GM18511 (cell line): ENCODE data around the gene NARS2.

Experiments used
- ATAC-seq: cut with Tn5 transposase; IDR thresholded peaks from one replicate; pipeline ENCODE4 v1.9.1; 2021; ENCODE audit warnings: mild to moderate bottlenecking, moderate library complexity; ENCODE audit not compliant: unreplicated experiment

Gene NARS2

DNA sequence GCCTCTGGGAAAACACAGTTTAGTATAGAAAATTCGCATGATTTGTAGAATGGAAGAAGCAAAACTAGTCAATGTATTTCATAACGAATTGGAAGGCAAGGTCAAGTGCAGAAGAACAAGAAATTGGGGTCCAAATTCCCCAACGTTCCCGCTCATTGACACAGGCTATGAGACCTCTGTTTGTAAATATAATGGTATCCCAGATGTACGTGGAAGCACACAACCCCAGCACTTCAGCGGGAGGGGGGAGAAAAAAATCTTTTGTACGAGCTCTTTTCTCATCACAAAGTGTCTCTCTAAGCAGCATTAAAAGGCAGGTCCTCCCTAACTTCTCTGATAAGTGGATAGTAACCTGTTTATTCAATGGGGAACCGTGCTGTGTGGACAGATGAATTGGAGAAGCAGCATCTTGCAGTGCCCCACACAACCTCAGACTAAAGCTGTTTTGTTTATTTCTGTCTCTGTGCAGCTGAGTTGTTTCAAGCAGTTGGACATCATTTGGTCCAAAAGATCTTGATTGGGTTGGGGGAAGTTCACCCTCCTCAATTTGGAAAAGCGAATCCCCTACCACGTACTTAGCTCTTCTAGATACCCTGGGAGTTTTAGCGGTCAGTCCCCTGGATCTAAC, 156.0 kb downstream of the NARS2 start:
- ATAC-seq: no peak

DNA sequence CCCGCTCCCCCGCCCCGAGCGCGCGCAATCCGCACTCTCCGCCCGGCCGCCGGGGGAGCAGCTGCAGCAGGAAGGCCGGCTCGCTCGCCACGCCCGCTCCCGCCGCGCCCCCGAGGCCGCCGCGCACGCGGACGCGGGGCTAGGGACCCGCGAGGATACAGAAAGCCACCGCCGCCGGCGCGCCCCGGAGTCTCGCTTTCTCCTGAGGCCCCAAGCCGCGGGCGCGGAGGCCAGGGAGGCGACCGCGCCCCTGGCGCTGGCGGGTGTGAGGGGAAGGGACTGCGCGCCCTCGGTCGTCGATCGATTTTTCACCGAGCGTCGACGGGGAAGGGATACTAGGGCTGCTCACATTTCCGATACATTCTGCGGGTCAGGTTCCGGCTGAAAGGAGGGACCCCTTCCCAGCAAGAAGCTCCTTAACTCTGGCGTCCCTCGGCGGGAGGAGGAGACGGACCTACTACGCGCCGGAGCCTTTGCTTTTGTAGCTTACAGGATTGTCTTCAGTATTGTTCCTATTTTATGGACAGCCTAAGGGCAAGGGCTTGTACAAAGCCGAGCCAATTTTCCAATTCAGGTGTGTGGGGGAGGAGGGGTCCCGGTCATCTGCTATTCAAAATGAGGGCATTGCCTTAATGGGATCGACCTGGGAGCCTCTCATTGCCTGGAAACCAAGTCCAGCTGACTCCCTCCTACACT, 156.6 kb downstream of the NARS2 start:
- ATAC-seq: peak; percentile 55

GRCh38 chr11:78417175-78417887, 157.3 kb downstream of the NARS2 start, which contains the start of gene GAB2:
Gene GAB2, minus strand, starts transcription at chr11:78417820. Its CDS starts 100 bp downstream, at chr11:78417720.
- ATAC-seq: peak; percentile 17

DNA sequence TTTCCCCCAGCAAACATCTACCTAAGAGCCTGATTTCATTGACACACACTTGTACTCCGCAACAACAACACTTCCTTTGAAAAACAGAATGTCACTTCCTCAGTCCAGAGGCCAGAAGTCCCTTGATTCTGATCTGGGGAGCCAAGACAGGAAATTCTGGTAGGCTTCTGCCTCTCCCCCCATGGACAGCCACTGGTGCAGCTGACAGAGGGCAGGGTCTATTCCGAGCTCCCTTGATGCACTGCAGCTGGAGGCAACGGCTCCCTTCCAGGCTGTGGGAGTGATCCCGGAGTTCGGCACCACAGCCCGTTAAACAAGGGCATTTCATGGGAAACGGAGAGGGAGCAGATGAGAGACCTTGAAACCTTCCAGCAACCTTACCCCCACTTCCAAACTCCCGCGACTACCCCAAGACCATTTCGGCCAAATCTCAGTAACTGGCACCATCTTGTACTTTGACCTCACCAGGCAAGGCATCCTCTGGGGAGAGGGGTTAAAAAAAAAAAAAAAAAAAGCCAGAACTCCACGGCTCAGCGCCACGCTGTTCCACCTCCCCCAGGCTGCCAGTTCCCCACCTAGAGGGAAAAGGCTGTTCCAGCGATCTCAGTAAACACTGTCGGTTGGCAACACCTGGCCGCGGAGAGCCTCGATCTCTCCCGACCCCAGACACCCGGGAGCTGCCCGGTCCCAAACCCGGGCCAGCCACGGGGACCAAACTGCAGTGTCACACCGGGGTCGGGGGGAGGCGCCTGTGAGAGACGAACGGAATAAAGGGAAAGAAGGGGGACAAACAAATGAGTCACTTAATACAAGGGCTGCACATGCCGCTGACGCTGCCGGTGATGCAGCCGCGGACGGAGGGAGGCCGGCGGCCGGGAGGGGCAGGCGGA, 158.1 kb downstream of the NARS2 start:
- ATAC-seq: peak; percentile 52

GRCh38 chr11:78415338-78415737, 159.3 kb downstream of the NARS2 start:
- no peak for ATAC-seq

DNA sequence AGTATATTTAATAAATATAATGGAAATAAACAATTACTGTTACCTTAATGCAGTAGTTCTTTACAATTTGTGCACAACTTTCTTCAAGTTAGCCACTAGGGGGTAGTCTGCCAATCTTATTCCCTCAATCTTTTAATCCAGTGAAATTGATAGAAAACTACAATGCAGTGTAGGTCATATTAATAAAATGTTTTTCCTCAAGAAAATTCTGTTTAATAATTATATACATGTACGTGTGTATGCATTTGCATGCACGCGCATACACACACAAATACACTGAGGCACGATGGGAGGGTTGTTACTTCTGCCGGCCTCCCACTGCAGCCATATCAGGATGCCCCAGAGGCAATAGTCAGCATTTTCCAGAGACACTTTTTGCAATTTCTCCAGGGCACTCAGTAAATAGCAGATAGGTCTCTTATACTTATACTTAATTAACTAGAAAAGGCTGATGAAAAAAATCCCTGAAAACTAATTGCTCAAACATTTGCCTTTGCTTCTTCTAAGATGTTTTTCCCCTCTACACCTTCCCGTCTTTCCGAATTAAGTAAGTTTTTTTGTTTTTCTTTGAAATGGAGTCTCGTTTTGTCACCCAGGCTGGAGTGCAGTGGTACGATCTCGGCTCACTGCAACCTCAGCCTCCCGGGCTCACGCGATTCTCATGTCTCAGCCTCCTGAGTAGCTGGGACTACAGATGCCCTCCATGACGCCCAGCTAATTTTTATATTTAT, 160.2 kb downstream of the NARS2 start:
- ATAC-seq: no peak

DNA sequence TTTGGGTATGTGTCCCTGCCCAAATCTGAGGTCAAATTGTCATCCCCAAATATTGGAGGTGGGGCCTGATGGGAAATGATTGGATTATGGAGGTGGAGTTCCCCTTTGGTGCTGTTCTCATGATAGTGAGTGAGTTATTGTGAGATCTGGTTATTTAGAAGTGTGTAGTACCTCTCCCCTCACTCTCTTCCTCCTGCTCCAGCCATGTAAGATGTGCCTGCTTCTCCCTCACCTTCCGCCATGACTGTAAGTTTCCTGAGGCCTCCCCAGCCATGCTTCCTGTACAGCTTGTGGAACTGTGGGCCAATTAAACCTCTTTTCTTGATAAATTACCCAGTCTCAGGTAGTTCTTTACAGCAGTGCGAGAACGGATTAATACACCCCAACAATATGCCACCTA, 166.0 kb downstream of the NARS2 start:
- ATAC-seq: no peak

- no peak for ATAC-seq
Measured at GRCh38 chr11:78406568-78407196, 168.0 kb downstream of the NARS2 start.

DNA sequence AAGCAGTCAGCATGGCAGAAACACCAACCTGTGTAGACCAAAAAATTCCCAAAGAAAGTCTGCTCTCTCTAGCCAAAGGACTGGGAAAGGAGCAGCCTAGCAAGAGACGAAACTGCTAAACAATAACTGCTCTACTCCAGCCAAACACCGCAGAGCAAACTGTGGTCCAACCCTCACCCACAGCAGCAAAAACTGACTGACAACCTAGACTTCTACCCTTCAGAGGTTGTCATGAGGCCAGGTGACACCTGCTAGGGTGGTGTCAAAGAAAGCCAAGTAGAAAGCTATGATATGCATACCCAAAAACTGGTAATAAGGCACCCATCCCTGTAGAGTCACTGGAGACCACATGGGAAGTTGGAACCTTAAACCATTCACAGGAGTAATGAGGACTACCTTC, 168.9 kb downstream of the NARS2 start:
- ATAC-seq: no peak

- no peak for ATAC-seq
Measured at GRCh38 chr11:78403781-78404180, 170.9 kb downstream of the NARS2 start.

DNA sequence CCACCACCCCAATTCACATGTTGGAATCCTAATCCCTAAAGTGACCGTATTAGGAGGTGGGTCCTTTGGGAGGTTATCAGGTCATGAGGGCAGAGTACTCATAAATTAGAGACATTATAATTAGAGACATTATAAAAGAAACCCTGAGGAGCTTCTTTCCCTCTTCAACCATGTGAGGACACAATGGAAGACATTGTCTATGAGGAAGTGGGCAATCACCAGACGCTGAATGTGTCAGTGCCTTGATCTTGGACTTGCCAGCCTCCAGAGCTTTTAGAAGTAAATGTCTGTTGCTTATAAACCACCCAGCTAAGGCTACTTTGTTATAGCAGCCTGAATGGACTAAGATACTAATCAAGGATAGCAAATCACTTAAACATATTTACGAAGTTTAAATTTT, 171.8 kb downstream of the NARS2 start:
- no peak for ATAC-seq

DNA sequence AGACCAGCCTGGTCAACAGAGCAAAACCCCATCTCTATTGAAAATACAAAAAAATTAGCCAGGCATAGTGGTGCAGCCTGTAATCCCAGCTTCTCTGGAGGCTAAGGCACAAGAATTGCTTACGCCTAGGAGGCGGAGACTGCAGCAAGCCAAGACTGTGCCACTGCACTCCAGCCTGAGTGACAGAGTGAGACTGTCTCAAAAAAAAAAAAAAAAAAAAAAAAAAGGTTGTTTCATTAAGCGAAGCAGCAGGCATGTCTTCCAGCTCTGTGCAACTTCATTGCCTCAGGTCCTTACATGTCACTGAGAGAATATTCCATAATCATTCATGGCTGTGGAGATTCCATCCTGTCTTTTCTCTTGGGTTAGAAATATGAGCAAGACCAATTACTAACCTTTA, 174.0 kb downstream of the NARS2 start:
- no peak for ATAC-seq

DNA sequence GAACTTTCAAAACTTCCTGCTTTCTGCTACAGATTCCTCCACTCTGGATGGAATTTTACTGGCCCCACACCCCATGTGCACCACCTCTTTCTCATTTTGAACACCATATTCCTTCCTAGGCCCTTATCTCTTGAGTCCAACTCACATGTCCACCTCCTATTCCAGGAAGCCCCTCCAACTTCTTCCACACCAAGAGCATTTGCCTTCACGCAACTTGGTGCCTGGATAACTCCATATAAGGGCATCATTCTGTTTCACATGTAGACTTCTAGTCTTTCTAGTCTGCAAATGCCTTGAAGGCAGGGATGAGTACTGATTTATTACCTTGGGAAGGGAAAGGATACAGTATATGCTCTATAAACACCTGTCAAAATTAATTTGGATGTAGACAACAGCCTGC, 174.5 kb downstream of the NARS2 start:
- ATAC-seq: no peak

DNA sequence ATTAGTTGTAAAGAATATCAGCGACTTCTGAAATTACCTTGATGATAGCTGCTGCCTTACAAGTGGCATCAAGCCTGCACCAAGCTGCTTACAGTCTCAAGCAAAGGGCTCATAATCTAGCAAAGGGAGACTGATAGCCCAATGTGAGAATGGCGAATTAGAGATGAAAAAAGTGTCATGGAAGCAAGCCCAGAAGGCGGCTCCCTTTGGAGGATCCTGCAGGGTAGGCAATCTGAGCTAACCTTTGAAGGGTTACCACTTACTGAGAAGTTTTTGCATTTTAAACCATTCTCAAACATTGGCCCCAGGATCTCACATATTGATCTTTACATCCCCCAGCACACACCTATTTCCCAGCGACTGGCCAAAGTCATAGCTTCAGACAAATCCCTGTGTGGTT, 175.5 kb downstream of the NARS2 start:
- ATAC-seq: no peak

DNA sequence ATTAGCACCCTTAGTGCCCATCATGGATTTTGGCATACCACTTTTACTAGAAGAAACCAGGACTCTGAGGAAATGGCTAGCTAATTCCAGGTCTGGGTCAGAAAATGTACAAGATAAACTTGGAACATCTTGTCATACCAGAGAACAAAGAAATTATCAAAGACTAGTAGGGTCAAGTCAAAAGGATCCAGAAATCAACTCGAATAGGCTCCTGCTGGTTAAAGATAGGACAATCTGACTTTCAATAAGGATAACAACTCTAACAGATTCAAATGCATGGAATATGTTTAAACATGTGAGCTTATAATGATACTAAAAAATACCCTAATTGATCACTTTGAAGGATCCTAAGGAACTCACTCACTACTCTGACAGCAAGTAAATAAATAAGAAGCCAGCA, 175.9 kb downstream of the NARS2 start:
- ATAC-seq: no peak

DNA sequence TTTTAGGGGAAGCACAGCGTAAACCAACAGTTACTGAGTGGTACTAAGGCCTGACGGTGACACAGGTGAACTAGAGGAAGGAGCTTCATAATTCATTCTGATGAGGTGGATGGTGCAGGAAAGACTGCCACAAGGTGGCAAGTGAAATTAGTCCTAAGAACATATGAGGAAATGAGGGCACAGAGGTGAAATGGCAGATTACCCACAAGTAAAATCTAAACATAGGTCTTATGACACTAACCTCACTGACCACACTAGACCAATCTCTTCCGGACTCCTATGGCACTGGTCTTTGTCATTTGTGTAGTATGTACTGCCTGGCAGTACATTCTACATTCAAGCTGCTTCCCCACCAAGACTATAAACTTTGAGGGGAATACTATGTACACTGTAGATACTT, 177.3 kb downstream of the NARS2 start:
- ATAC-seq: peak; percentile 96

- no peak for ATAC-seq
Measured at GRCh38 chr11:78395597-78395996, 179.1 kb downstream of the NARS2 start.

GRCh38 chr11:78392854-78393253, 181.8 kb downstream of the NARS2 start:
- ATAC-seq: no peak

GRCh38 chr11:78391424-78391823, 183.2 kb downstream of the NARS2 start:
- ATAC-seq: no peak

- no peak for ATAC-seq
Measured at GRCh38 chr11:78390809-78391208, 183.9 kb downstream of the NARS2 start.
